ENCODE measurements around the gene NPTX1. TPM values are rescaled to one million over a fixed set of nuclear protein-coding genes. Genes with fewer than 3 reads are reported as not detected.

Gene NPTX1
- total RNA-seq, 1 donor from 2014 or later, result 0.07 TPM

GRCh38 chr17:80503921-80504320 is 27.5 kb upstream of the NPTX1 start:
- DNase-seq (ENCODE audit: low read depth, low spot score), result no peak

- DNase-seq (ENCODE audit: low read depth, low spot score), result no peak
Measured at GRCh38 chr17:80503031-80503430, 26.6 kb upstream of the NPTX1 start.

- no peak for DNase-seq (ENCODE audit: low read depth, low spot score)
Measured at GRCh38 chr17:80502578-80502877, 26.1 kb upstream of the NPTX1 start.

- DNase-seq (ENCODE audit: low read depth, low spot score), result no peak
Measured at GRCh38 chr17:80501741-80502577, 25.6 kb upstream of the NPTX1 start.

- DNase-seq (ENCODE audit: low read depth, low spot score), result no peak
Measured at GRCh38 chr17:80499961-80500665, 23.7 kb upstream of the NPTX1 start.

- no peak for DNase-seq (ENCODE audit: low read depth, low spot score)
Measured at GRCh38 chr17:80499560-80499959, 23.2 kb upstream of the NPTX1 start.

- DNase-seq (ENCODE audit: low read depth, low spot score), result no peak
Measured at GRCh38 chr17:80498920-80499410, 22.6 kb upstream of the NPTX1 start.

- DNase-seq (ENCODE audit: low read depth, low spot score), result no peak
Measured at GRCh38 chr17:80498242-80498919, 22.0 kb upstream of the NPTX1 start.

GRCh38 chr17:80497726-80498241 is 21.4 kb upstream of the NPTX1 start:
- no peak for DNase-seq (ENCODE audit: low read depth, low spot score)

- DNase-seq (ENCODE audit: low read depth, low spot score), result no peak
Measured at GRCh38 chr17:80494547-80494946, 18.1 kb upstream of the NPTX1 start.

GRCh38 chr17:80492343-80493136 is 16.1 kb upstream of the NPTX1 start:
- DNase-seq (ENCODE audit: low read depth, low spot score), result no peak

GRCh38 chr17:80491478-80492342 is 15.3 kb upstream of the NPTX1 start:
- no peak for DNase-seq (ENCODE audit: low read depth, low spot score)

GRCh38 chr17:80487511-80487910 is 11.1 kb upstream of the NPTX1 start:
- DNase-seq (ENCODE audit: low read depth, low spot score), result no peak

- DNase-seq (ENCODE audit: low read depth, low spot score), result no peak
Measured at GRCh38 chr17:80486692-80487091, 10.3 kb upstream of the NPTX1 start.

GRCh38 chr17:80485846-80486245 is 9.4 kb upstream of the NPTX1 start:
- DNase-seq (ENCODE audit: low read depth, low spot score), result no peak

- DNase-seq (ENCODE audit: low read depth, low spot score), result no peak
Measured at GRCh38 chr17:80482555-80483308, 6.3 kb upstream of the NPTX1 start.

GRCh38 chr17:80482058-80482318 is 5.6 kb upstream of the NPTX1 start:
- DNase-seq (ENCODE audit: low read depth, low spot score), result no peak

- DNase-seq (ENCODE audit: low read depth, low spot score), result no peak
Measured at GRCh38 chr17:80481284-80482057, 5.1 kb upstream of the NPTX1 start.

GRCh38 chr17:80480248-80480647 is 3.8 kb upstream of the NPTX1 start:
- no peak for DNase-seq (ENCODE audit: low read depth, low spot score)

Data from pulmonary artery endothelial cell (primary cell).